Activated T-helper 1 cell treated with anti-CD3 and anti-CD28 coated beads, Interleukin-12 subunit alpha, Interleukin-12 subunit beta, Interleukin-2, Interleukin-4 antibody, amounts not matched to agents 30 ng/mL and 10 ng/mL and 1 ng/mL, durations not matched to agents 14 hours and 24 hours and 36 hours (primary cell): ENCODE results near the gene PRDM2. TPM values are rescaled to one million over a fixed set of nuclear protein-coding genes. Genes with fewer than 3 reads are reported as not detected.
"Not testable (repeated sequence)": the region's sequence is repeated elsewhere in the genome, so short reads cannot be mapped to it uniquely, and the experiment has no call there.

Source experiments
- DNase-seq: peaks from one replicate; pipeline ENCODE4 v3.0.0; 2021; ENCODE audit warnings: low spot score
- H3K27ac Mint-ChIP-seq: one replicate; pipeline ENCODE4 v1.8.0; 2021; ENCODE audit warnings: mild to moderate bottlenecking, mixed read lengths
- H3K27me3 Mint-ChIP-seq: one replicate; pipeline ENCODE4 v1.8.0; 2022; ENCODE audit warnings: mild to moderate bottlenecking, moderate library complexity, mixed read lengths; ENCODE audit not compliant: insufficient read depth
- H3K36me3 Mint-ChIP-seq: one replicate; pipeline ENCODE4 v1.8.0; 2021; ENCODE audit warnings: low read depth, mixed read lengths
- H3K4me1 Mint-ChIP-seq: one replicate; pipeline ENCODE4 v1.8.0; 2021; ENCODE audit warnings: low read depth, mixed read lengths
- H3K4me3 Mint-ChIP-seq: one replicate; pipeline ENCODE4 v1.8.0; 2021; ENCODE audit warnings: mild to moderate bottlenecking, moderate library complexity, mixed read lengths
- H3K9me3 Mint-ChIP-seq: one replicate; pipeline ENCODE4 v1.8.0; 2021; ENCODE audit warnings: mixed read lengths
- intact Hi-C: fragments of 100-400 bp; cut with micrococcal nuclease; formaldehyde crosslinking; loops from one replicate; pipeline ENCODE4 v1.15.1; 2024
- total RNA-seq: library from RNA; stranded (reverse); gene quantifications from 2 replicates; pipeline ENCODE4 v1.2.3, GENCODE V29; 2022

The PRDM2 gene
- total RNA-seq, 1 donor from 2014 or later: 50.4 TPM

DNA sequence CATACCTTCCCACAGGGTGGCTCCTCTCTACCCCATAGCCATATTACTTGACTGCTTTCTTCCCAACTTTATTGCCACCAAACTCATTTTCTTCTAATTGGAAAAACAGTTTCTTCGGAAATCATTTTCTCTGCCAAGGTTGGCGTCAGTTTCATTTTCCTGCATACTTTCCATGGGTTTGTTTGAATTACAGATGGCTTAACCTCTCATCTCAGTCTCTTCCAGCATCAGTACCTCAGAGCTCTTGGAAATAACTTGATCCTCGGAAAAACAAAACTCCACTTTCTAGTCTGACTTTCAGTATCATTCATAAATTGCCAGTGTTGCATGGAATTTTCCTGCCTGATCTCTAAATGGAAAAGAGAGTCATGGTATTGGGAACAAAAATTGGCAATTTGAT is 20.3 kb upstream of the PRDM2 start:
- no peak for DNase-seq
- peaks cover 3% of the 10 kb centered on the region for H3K9me3 Mint-ChIP-seq
- peaks cover 32% of the 10 kb centered on the region for H3K27me3 Mint-ChIP-seq
- H3K4me3 Mint-ChIP-seq: no peak overlapping the region
- intact Hi-C loops: no loop called here
- no peaks in the 10 kb centered on the region for H3K4me1 Mint-ChIP-seq
- H3K36me3 Mint-ChIP-seq: peaks cover 1% of the 10 kb centered on the region
- no peak overlapping the region for H3K27ac Mint-ChIP-seq

DNA sequence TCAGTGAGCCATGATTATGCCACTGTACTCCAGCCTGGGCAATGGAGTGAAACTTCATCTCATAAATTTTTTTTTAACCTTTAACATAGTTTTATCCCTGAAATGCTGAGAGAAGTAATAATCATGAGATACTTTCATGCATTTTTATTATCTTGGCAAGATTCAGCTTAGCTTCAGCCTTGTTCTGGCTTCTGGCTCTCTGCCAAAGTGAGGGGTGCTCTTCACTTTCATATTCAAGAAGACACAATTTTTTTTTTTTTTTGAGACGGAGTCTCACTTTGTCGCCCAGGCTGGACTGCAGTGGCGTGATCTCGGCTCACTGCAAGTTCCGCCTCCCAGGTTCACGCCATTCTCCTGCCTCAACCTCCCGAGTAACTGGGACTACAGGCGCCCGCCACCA is 19.4 kb upstream of the PRDM2 start:
- H3K4me3 Mint-ChIP-seq, H3K4me1 Mint-ChIP-seq, H3K36me3 Mint-ChIP-seq, intact Hi-C loops, H3K27ac Mint-ChIP-seq, H3K9me3 Mint-ChIP-seq, DNase-seq: not testable (repeated sequence)
- H3K27me3 Mint-ChIP-seq: peaks cover 25% of the 10 kb centered on the region

DNA sequence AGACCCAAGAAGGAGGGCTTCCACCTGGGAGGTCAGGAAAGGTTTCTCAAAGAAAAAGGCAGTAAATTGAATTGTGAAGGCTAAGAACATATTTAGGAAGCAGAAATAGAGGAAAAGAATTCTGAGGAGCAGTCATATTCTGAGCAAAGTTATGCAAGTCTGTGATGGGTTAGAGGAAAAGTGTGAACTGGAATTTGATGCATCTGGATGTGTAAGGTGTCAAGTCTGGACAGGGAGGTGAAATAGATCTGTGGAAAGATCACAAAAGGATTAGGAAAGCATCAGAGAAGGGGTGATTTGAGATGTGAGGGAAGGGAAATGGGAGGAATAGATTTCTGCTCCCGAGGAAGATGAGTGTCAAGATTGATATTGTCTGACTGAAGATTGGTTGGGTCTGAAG is 18.1 kb upstream of the PRDM2 start:
- H3K4me1 Mint-ChIP-seq: no peaks in the 10 kb centered on the region
- H3K9me3 Mint-ChIP-seq: peaks cover 3% of the 10 kb centered on the region
- H3K4me3 Mint-ChIP-seq: no peak overlapping the region
- H3K36me3 Mint-ChIP-seq: no peaks in the 10 kb centered on the region
- intact Hi-C loops: no loop called here
- no peak overlapping the region for H3K27ac Mint-ChIP-seq
- peaks cover 30% of the 10 kb centered on the region for H3K27me3 Mint-ChIP-seq
- DNase-seq: no peak

DNA sequence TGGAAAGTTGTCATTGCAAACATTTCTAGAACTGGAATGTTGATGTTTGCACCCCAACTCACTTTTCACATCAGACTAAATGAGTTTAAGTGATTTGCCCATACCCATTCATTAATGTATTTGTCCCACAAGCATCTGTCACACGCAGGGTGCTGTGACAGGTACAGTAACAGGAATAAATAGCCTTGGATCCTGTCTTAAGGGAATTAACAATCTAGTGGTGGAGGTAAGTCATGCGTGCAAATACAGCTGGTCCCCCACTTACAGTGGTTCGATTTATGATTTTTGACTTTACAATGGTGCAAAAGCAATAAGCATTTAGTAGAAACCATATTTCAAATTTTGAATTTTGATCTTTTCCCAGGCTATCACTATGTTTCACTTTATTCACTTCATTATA is 17.5 kb upstream of the PRDM2 start:
- intact Hi-C loops: no loop called here

DNA sequence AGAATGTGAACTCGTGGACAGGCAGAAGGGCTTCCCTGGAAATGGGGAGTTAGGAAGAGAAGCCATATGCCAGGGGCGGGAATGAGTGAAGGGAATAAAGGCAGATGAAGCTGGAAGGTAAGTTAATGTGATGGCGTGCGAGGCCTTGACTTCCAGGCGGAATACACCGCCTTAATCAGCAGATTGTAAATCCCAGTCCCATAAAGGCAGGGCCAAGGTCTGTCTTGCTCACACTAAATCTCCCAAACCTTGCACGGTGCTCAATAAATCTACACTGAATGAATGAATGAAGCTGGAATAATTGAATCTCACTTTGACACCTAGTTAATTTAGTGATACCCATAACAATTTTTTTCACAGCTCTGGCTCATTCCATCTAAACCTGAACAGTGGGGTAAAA is 16.8 kb upstream of the PRDM2 start:
- Mint-ChIP-seq H3K27me3 (peaks cover 30% of the 10 kb centered on the region), H3K27ac (no peak overlapping the region), H3K4me3 (no peak overlapping the region), H3K4me1 (no peaks in the 10 kb centered on the region), H3K36me3 (no peaks in the 10 kb centered on the region), H3K9me3 (peaks cover 3% of the 10 kb centered on the region)
- intact Hi-C loops: no loop called here
- no peak for DNase-seq

More for the DNA sequence above, 17.5 kb upstream of the PRDM2 start:
- H3K27ac Mint-ChIP-seq: no peak overlapping the region
- H3K4me3 Mint-ChIP-seq: no peak overlapping the region
- no peaks in the 10 kb centered on the region for H3K36me3 Mint-ChIP-seq
- H3K4me1 Mint-ChIP-seq: no peaks in the 10 kb centered on the region
- peaks cover 31% of the 10 kb centered on the region for H3K27me3 Mint-ChIP-seq
- DNase-seq: no peak
- H3K9me3 Mint-ChIP-seq: peaks cover 3% of the 10 kb centered on the region

DNA sequence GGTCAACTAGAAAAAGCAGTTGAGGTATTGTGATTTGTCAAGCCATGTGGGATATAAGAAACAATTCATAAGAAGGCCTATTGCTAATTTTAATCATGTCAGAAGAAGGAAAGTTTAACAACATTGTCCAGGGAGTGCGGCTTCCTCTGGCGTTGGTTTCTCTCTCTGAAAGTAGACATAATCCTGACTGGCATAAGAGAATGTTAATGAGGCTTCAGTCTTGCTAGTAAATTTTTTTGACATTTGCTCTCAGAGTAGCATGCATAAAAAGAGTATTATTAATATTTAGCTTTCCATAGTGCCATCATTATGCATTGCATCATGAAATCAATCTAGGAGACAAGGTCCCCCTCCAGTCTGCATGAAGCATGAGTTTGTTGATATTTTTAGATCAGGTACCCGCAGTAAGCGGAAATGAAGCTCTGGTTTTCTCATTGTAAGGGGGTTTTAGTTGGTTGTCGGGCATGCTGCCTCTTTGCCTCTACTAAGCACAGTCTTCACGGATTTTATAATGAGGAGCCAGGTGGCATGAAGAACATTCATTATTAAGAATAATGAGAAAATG is 12.8 kb upstream of the PRDM2 start:
- H3K27me3 Mint-ChIP-seq: peaks cover 36% of the 10 kb centered on the region
- no peak overlapping the region for H3K4me3 Mint-ChIP-seq
- no peak for DNase-seq
- no peak overlapping the region for H3K27ac Mint-ChIP-seq
- H3K36me3 Mint-ChIP-seq: no peaks in the 10 kb centered on the region
- intact Hi-C loops: no loop called here
- no peaks in the 10 kb centered on the region for H3K4me1 Mint-ChIP-seq
- no peaks in the 10 kb centered on the region for H3K9me3 Mint-ChIP-seq

DNA sequence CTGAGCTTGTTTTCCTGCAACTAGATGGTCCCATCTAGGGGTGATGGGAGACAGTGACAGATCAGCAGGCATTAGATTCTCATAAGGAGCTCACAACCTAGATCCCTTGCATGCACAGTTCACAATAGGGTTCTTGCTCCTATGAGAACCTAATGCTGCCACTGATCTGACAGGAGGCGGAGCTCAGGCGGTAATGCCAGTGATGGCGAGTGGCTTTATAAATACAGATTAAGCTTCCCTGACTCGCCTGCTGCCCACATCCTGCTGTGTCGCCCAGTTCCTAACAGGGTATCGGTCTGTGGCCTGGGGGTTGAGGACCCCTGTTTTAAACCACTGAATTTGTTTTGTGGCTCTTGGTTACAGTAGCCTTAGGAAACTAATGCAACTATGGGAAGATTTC is 6.9 kb upstream of the PRDM2 start:
- intact Hi-C loops, H3K27ac Mint-ChIP-seq: not testable (repeated sequence)
- peaks cover 42% of the 10 kb centered on the region for H3K27me3 Mint-ChIP-seq

DNA sequence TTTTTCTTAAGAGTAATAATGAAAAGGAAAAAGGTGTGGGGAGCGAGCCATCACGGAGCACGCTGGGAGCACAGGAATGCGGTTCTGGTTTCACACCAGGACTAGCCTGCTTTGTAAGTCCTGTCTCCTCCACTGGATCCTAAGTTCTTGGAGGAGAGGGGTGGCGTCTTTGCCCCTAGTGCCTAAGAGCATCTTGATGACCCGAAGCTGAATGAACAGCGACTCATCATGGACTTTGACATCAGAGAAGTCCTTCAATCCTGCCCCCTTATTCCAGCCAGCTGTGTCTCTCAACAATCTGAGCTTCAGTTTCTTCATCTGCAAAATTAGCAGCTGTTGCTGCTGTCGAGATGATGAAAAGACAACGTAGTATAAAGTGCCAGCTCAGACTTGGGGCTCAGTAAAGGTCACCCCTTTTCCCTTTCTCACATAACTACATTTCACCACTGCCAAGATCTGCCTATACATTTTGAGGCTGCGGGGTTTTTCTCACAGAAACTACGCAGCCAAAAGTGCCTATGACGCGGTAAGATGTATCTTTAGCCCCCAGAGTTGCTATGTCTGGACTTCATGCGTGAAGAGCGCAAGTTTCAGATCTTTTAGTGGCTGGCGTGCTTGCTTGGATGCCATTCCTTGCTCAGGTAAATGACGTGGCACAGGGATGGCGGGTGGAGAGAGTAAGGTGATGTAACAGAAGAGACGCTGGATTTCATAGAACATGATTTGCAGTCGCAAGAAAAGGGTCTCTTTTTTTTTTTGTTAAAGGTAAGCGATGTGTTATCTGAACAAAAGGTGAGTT is 4.9 kb upstream of the PRDM2 start:
- Mint-ChIP-seq H3K27ac (no peak overlapping the region), H3K4me1 (peaks cover 6% of the 10 kb centered on the region), H3K27me3 (peaks cover 33% of the 10 kb centered on the region), H3K9me3 (peaks cover 7% of the 10 kb centered on the region), H3K4me3 (no peak overlapping the region), H3K36me3 (peaks cover 4% of the 10 kb centered on the region)
- intact Hi-C loops: no loop called here
- DNase-seq: no peak

More for the DNA sequence above, 6.9 kb upstream of the PRDM2 start:
- DNase-seq, H3K36me3 Mint-ChIP-seq, H3K4me3 Mint-ChIP-seq, H3K9me3 Mint-ChIP-seq, H3K4me1 Mint-ChIP-seq: not testable (repeated sequence)

DNA sequence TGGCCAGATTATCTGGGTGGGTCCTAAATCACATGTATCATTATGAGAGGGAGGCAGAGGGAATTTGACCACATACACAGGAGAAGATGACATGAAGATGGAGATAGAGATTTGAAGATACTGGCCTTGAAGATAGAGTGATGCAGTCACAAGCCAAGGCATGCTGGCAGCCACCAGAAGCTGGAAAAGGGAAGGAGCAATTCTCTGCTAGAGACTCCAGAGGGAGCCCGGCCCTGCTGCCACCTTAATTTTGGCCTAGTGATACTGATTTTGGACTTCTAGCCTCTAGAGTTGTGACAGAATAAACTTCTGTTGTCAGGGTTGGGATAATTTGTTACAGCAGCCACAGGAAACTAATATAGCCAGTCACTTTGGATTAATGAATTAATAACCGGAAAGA is 2.2 kb upstream of the PRDM2 start:
- Mint-ChIP-seq H3K9me3 (peaks cover 7% of the 10 kb centered on the region), H3K27ac (no peak overlapping the region), H3K4me1 (peaks cover 28% of the 10 kb centered on the region), H3K27me3 (peaks cover 15% of the 10 kb centered on the region), H3K36me3 (peaks cover 8% of the 10 kb centered on the region), H3K4me3 (peak overlapping the region; percentile 53)
- intact Hi-C loops: no loop called here
- DNase-seq: no peak

DNA sequence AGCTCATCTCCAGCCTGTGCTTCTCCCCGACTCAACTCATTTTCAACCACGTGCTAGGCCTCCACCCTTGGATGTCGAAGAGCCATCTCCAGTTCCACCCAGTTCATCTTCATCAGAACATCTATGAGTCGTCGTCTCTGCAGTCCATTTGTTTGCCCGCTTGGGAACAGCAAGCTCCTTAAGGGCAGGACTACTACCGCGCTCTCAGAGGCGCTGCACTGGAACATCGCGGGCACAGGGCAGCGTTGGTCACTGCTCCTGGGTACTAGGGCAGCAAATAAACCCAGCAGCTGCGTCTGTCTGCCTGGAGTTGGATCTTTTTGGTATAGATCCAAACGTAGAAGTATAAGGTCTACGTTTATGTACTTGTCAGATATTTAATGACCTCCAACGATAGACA is 478 bp upstream of the PRDM2 start:
- H3K27me3 Mint-ChIP-seq: peaks cover 6% of the 10 kb centered on the region
- peaks cover 40% of the 10 kb centered on the region for H3K4me1 Mint-ChIP-seq
- peaks cover 7% of the 10 kb centered on the region for H3K9me3 Mint-ChIP-seq
- H3K36me3 Mint-ChIP-seq: peaks cover 13% of the 10 kb centered on the region
- no peak for DNase-seq
- peak overlapping the region; percentile 78 for H3K27ac Mint-ChIP-seq
- peak overlapping the region; percentile 69 for H3K4me3 Mint-ChIP-seq
- intact Hi-C loops: no loop called here

DNA sequence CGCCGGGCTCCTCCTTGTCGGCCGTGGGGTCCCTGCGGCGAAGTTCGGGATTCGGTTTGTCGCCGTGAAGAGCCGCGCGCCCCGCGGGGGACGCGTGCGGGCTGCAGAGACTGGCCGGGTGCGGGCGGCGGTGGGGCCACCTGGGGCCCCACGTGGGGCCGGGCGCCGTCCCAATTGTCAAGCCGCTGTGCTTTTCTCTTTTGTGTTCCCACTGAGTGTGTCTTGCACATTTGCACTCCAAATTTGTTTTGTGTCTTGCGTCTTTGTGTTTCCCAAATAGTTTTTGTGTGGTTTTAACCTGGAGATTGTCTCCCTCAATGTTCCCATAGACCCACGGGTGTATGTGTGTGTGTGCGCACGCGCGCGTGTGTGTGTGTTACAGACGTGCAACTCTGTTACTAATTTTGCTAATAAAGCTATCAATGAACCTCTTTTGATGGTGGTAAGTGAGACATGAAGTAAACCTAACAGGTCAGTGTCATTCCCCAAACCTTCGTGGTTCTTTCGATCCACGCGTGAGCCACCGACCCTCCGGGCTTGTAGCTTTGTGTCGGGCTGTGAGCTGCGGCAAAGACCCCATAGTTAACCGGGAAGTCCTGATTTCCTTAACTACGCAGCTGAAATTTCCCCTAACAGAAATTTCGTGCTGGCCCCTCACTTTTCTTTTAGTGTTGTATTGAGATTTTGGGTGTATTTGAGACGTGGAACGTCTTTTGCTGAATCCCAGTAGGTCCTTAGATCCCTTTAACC is 708 bp downstream of the PRDM2 start:
- intact Hi-C loops: loop anchor here (1.0 kb wide), 1 partner anchor 49 kb away; no protein-coding TSS in a partner anchor

DNA sequence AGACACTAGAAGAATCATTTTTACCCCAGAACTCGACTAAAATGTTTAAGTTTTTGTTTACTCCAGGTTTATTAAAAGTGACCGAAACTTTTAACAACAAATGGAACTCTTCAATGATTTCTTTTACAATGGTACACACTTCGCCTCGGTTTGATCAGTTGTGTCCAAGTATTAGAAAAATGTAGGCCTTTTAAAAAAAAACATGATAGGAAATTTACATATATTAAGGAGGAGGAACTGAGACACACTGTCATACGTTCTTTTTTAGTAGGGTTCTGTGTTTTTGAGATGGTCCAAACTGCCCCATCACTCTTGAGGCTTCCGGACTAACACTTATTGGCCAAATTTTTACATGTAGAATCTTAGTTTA is 1.3 kb downstream of the PRDM2 start:
- Mint-ChIP-seq H3K9me3 (peaks cover 7% of the 10 kb centered on the region), H3K4me3 (peak overlapping the region; percentile 100), H3K27me3 (peaks cover 3% of the 10 kb centered on the region), H3K4me1 (peaks cover 55% of the 10 kb centered on the region), H3K36me3 (peaks cover 18% of the 10 kb centered on the region), H3K27ac (peak overlapping the region; percentile 99)
- intact Hi-C loops: no loop called here
- DNase-seq: no peak

More for the DNA sequence above, 708 bp downstream of the PRDM2 start:
- peak overlapping the region; percentile 100 for H3K4me3 Mint-ChIP-seq
- peaks cover 3% of the 10 kb centered on the region for H3K27me3 Mint-ChIP-seq
- H3K36me3 Mint-ChIP-seq: peaks cover 14% of the 10 kb centered on the region
- peaks cover 7% of the 10 kb centered on the region for H3K9me3 Mint-ChIP-seq
- H3K27ac Mint-ChIP-seq: peak overlapping the region; percentile 99
- peaks cover 51% of the 10 kb centered on the region for H3K4me1 Mint-ChIP-seq
- DNase-seq: peak; percentile 31
